NCI-H69 (cell line): ENCODE results near the gene NRSN2.
"Not testable (repeated sequence)": the region's sequence is repeated elsewhere in the genome, so short reads cannot be mapped to it uniquely, and the experiment has no call there.

Experiments used
- DNase-seq: peaks from one replicate; lab custom pipeline; 2025; lab: John Stamatoyannopoulos, UW

The NRSN2 gene

GRCh38 chr20:354298-354977 is 7.5 kb downstream of the NRSN2 start:
- DNase-seq: peak; percentile 88

- DNase-seq: not testable (repeated sequence)
These were observed 9.2 kb downstream of the NRSN2 start for GRCh38 chr20:356154-356553.

- DNase-seq: no peak
These were observed 9.8 kb downstream of the NRSN2 start for GRCh38 chr20:356745-357144.

- no peak for DNase-seq
These were observed 12.1 kb downstream of the NRSN2 start for GRCh38 chr20:358891-359555.

- peak; percentile 78 for DNase-seq
These were observed 14.7 kb downstream of the NRSN2 start for GRCh38 chr20:361561-361960.

- DNase-seq: peak; percentile 86
These were observed 15.7 kb downstream of the NRSN2 start for GRCh38 chr20:362271-363254.

GRCh38 chr20:363319-364078 is 16.6 kb downstream of the NRSN2 start:
- DNase-seq: no peak

- no peak for DNase-seq
These were observed 18.2 kb downstream of the NRSN2 start for GRCh38 chr20:364905-365794.

- DNase-seq: no peak
These were observed 19.3 kb downstream of the NRSN2 start for GRCh38 chr20:366041-366718.

GRCh38 chr20:366719-367485 is 20.0 kb downstream of the NRSN2 start:
- DNase-seq: no peak

GRCh38 chr20:367486-367887 is 20.6 kb downstream of the NRSN2 start:
- DNase-seq: peak; percentile 63

GRCh38 chr20:368915-369314 is 22.0 kb downstream of the NRSN2 start:
- no peak for DNase-seq

GRCh38 chr20:370151-370600 is 23.3 kb downstream of the NRSN2 start:
- no peak for DNase-seq

- DNase-seq: no peak
These were observed 24.3 kb downstream of the NRSN2 start for GRCh38 chr20:370977-371754.

- no peak for DNase-seq
These were observed 25.0 kb downstream of the NRSN2 start for GRCh38 chr20:371755-372542.

- not testable (repeated sequence) for DNase-seq
These were observed 25.7 kb downstream of the NRSN2 start for GRCh38 chr20:372543-373082.

- no peak for DNase-seq
These were observed 26.4 kb downstream of the NRSN2 start for GRCh38 chr20:373171-373890.
